Fibroblast of lung (primary cell): ENCODE results near the gene SPSB2. TPM values are rescaled to one million over a fixed set of nuclear protein-coding genes. Genes with fewer than 3 reads are reported as not detected.

ENCODE experiments used
- DNase-seq, 2 donors: peaks; one replicate each; pipeline versions ENCODE4 v3.0.0 to v3.0.0-alpha.2; 2010; ENCODE audit warnings: low read depth in 2 of 2
- H2AFZ ChIP-seq: 2 replicates; pipeline ENCODE4 v1.5.1; 2012; ENCODE audit warnings: low read length, control low read depth, inconsistent platforms
- H3K27ac ChIP-seq: 2 replicates; pipeline ENCODE4 v1.5.1; 2011; ENCODE audit warnings: low read length, control low read depth; ENCODE audit not compliant: insufficient read depth
- H3K27me3 ChIP-seq: 2 replicates; pipeline ENCODE4 v1.5.1; 2011; ENCODE audit warnings: mild to moderate bottlenecking, low read length; ENCODE audit not compliant: control insufficient read depth, insufficient read depth
- H3K36me3 ChIP-seq: 2 replicates; pipeline ENCODE4 v1.5.1; 2011; ENCODE audit warnings: low read length; ENCODE audit not compliant: control insufficient read depth, insufficient read depth
- H3K4me1 ChIP-seq: 2 replicates; pipeline ENCODE4 v1.5.1; 2011; ENCODE audit warnings: low read length; ENCODE audit not compliant: control insufficient read depth, insufficient read depth; ENCODE audit errors: extremely low read depth
- H3K4me2 ChIP-seq: 2 replicates; pipeline ENCODE4 v1.5.1; 2011; ENCODE audit warnings: low read length, control low read depth; ENCODE audit not compliant: insufficient read depth; ENCODE audit errors: extremely low read depth
- H3K4me3 ChIP-seq, 4 experiments: fragments of 200-600 bp in 1 of 4; sonication (generic) in 1 of 4; replicated peaks in 1 of 4; 2 replicates each; pipeline ENCODE4 v1.5.1; 2011 to 2016; ENCODE audit warnings: low read length in 4 of 4, low read depth in 3 of 4, mild to moderate bottlenecking in 3 of 4, control low read depth in 2 of 4, inconsistent platforms in 1 of 4, mixed read lengths in 1 of 4; ENCODE audit not compliant: insufficient read depth in 1 of 4; ENCODE audit errors: control extremely low read depth in 1 of 4
- H3K79me2 ChIP-seq: 2 replicates; pipeline ENCODE4 v1.5.1; 2012; ENCODE audit warnings: mild to moderate bottlenecking, low read length, inconsistent platforms; ENCODE audit not compliant: control insufficient read depth, insufficient read depth
- H3K9ac ChIP-seq: 2 replicates; pipeline ENCODE4 v1.5.1; 2011; ENCODE audit warnings: mild to moderate bottlenecking, low read length, control low read depth; ENCODE audit not compliant: insufficient read depth
- H3K9me3 ChIP-seq: 2 replicates; pipeline ENCODE4 v1.5.1; 2012; ENCODE audit warnings: low read depth, low read length; ENCODE audit not compliant: control insufficient read depth, insufficient read depth
- H4K20me1 ChIP-seq: 2 replicates; pipeline ENCODE4 v1.5.1; 2011; ENCODE audit warnings: low read length; ENCODE audit not compliant: control insufficient read depth, insufficient read depth; ENCODE audit errors: extremely low read depth
- EZH2 ChIP-seq: IDR thresholded peaks from 2 replicates; pipeline ENCODE4 v1.5.1; 2012; ENCODE audit warnings: low read length, control low read depth, mild to moderate bottlenecking; ENCODE audit errors: missing control alignments
- polyA plus RNA-seq, 2 donors: library from polyadenylated mRNA; depleted of rRNA in 1 of 2; stranded (reverse) in 1 of 2; unstranded in 1 of 2; fragments of >200 nt; gene quantifications; 2 replicates each; pipeline ENCODE4 v1.2.1, GENCODE V29; 2011 to 2012; ENCODE audit warnings: missing spikeins in 1 of 2
- total RNA-seq: library from RNA; depleted of rRNA; stranded (reverse); fragments of >200 nt; gene quantifications from 2 replicates; pipeline ENCODE4 v1.2.1, GENCODE V29; 2014
- TF ChIP-seq, protein P1 (sequence below), 2 donors: IDR thresholded peaks in 1 of 2; conservative IDR thresholded peaks in 1 of 2; 1 replicate in 1 of 2; 2 replicates in 1 of 2; pipeline ENCODE4 v1.5.1; 2011 to 2012; ENCODE audit warnings: low read length in 2 of 2, control low read depth in 1 of 2, inconsistent platforms in 1 of 2, low read depth in 1 of 2, mild to moderate bottlenecking in 1 of 2

SPSB2 gene
- total and polyA plus RNA-seq, 2 donors (not counting 1 experiment from before 2014, with no cell fraction given), result 1.8 to 12.7 TPM

GRCh38 chr12:6863586-6864321 is 9.3 kb downstream of the SPSB2 start:
- Histone ChIP-seq H4K20me1 (no peaks in the 10 kb centered on the region), H3K4me1 (peaks cover 4% of the 10 kb centered on the region), H3K9ac (no peak overlapping the region), H3K4me3 (no peak overlapping the region), H3K9me3 (no peaks in the 10 kb centered on the region), H3K79me2 (peaks cover 14% of the 10 kb centered on the region), H3K4me2 (no peak overlapping the region), H3K27me3 (no peaks in the 10 kb centered on the region), H2AFZ (no peak overlapping the region), H3K27ac (no peak overlapping the region), H3K36me3 (peaks cover 28% of the 10 kb centered on the region)
- no peak for TF ChIP-seq EZH2
- TF ChIP-seq, protein P1, sequence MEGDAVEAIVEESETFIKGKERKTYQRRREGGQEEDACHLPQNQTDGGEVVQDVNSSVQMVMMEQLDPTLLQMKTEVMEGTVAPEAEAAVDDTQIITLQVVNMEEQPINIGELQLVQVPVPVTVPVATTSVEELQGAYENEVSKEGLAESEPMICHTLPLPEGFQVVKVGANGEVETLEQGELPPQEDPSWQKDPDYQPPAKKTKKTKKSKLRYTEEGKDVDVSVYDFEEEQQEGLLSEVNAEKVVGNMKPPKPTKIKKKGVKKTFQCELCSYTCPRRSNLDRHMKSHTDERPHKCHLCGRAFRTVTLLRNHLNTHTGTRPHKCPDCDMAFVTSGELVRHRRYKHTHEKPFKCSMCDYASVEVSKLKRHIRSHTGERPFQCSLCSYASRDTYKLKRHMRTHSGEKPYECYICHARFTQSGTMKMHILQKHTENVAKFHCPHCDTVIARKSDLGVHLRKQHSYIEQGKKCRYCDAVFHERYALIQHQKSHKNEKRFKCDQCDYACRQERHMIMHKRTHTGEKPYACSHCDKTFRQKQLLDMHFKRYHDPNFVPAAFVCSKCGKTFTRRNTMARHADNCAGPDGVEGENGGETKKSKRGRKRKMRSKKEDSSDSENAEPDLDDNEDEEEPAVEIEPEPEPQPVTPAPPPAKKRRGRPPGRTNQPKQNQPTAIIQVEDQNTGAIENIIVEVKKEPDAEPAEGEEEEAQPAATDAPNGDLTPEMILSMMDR (conservative IDR thresholded peaks at IDR 0.05 in 1 of 2, IDR thresholded peaks at IDR 0.05 in 1 of 2; ENCODE audit: low read depth in 1 of 2, low read length in 2 of 2), result no peak
- DNase-seq, result peak in 1 of 2 donors; percentile 21

DNA sequence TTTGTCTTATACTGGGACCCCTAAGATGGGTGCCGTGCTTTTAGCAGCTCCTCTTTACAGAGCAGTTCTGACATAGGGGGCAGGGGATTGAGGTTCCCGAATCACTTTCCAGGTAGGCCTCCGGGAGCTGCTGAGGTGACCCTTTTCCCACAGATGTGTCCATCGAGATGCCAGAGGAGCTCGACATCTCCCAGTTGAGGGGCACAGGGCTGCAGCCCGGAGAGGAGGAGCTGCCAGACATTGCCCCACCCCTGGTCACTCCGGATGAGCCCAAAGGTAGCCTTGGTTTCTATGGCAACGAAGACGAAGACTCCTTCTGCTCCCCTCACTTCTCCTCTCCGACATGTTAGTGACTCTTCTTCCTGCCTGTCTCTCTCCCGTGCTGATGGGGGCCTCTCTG is 10.1 kb downstream of the SPSB2 start:
- Histone ChIP-seq H3K27me3 (no peaks in the 10 kb centered on the region), H3K36me3 (peaks cover 34% of the 10 kb centered on the region), H3K4me2 (no peak overlapping the region), H3K4me3 (no peak overlapping the region), H3K27ac (no peak overlapping the region), H3K79me2 (peaks cover 7% of the 10 kb centered on the region), H2AFZ (no peak overlapping the region), H4K20me1 (no peaks in the 10 kb centered on the region), H3K9ac (no peak overlapping the region), H3K4me1 (peaks cover 4% of the 10 kb centered on the region), H3K9me3 (no peaks in the 10 kb centered on the region)
- DNase-seq, result no peak
- TF ChIP-seq EZH2, result no peak
- TF ChIP-seq, protein P1 (conservative IDR thresholded peaks at IDR 0.05 in 1 of 2, IDR thresholded peaks at IDR 0.05 in 1 of 2; ENCODE audit: low read depth in 1 of 2, low read length in 2 of 2), result no peak

DNA sequence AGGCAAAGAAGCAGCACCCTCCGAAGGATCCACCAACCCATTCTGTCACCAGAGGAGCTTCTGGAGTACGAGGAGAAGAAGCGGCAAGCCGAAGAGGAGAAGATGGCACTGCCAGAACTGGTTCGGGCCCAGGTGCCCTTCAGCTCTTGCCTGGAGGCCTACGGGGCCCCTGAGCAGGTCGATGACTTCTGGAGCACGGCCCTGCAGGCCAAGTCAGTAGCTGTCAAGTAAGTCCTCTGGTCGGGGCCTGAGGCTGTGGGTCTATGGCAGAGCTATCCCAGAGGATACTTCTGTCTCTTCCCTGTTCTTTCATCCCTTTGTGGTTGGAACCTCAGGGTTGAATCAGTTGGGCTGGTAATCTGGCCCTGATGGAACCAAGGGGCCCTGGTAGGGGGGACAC is 11.7 kb downstream of the SPSB2 start:
- TF ChIP-seq, protein P1 (conservative IDR thresholded peaks at IDR 0.05 in 1 of 2, IDR thresholded peaks at IDR 0.05 in 1 of 2; ENCODE audit: low read depth in 1 of 2, low read length in 2 of 2), result no peak
- TF ChIP-seq EZH2, result no peak
- DNase-seq, result no peak
- Histone ChIP-seq H3K4me3 (no peak overlapping the region), H3K4me1 (no peaks in the 10 kb centered on the region), H3K9ac (no peak overlapping the region), H3K36me3 (peaks cover 42% of the 10 kb centered on the region), H2AFZ (no peak overlapping the region), H3K4me2 (no peak overlapping the region), H3K9me3 (no peaks in the 10 kb centered on the region), H4K20me1 (no peaks in the 10 kb centered on the region), H3K27me3 (no peaks in the 10 kb centered on the region), H3K79me2 (no peaks in the 10 kb centered on the region), H3K27ac (no peak overlapping the region)
